ENCODE data around the gene CDC25A.
A peak's percentile ranks its signal among the peaks of the same experiment; 100 is the strongest.

CDC25A gene

GRCh38 chr3:48188266-48189201 is at the start of gene CDC25A:
Gene CDC25A (minus strand): TSS chr3:48188417. CDS start chr3:48187947, 470 bp downstream.
- DNase-seq (ENCODE audit: low read depth) = peak; percentile 99
- TF ChIP-seq CTCF (IDR thresholded peaks at IDR 0.05; ENCODE audit: insufficient read depth, low read depth, low read length, missing control alignments) = no peak
- H3K4me3 ChIP-seq (ENCODE audit: low read depth, low read length) = peak within 1 kb of the TSS; percentile 83

GRCh38 chr3:48236531-48236930 is 48.3 kb upstream of the CDC25A start:
- no peak for DNase-seq (ENCODE audit: low read depth)
- no peak overlapping the region for H3K4me3 ChIP-seq (ENCODE audit: low read depth, low read length)
- no peak for TF ChIP-seq CTCF (IDR thresholded peaks at IDR 0.05; ENCODE audit: insufficient read depth, low read depth, low read length, missing control alignments)

GRCh38 chr3:48233542-48233941 is 45.3 kb upstream of the CDC25A start:
- no peak for TF ChIP-seq CTCF (IDR thresholded peaks at IDR 0.05; ENCODE audit: insufficient read depth, low read depth, low read length, missing control alignments)
- no peak overlapping the region for H3K4me3 ChIP-seq (ENCODE audit: low read depth, low read length)
- no peak for DNase-seq (ENCODE audit: low read depth)

DNA sequence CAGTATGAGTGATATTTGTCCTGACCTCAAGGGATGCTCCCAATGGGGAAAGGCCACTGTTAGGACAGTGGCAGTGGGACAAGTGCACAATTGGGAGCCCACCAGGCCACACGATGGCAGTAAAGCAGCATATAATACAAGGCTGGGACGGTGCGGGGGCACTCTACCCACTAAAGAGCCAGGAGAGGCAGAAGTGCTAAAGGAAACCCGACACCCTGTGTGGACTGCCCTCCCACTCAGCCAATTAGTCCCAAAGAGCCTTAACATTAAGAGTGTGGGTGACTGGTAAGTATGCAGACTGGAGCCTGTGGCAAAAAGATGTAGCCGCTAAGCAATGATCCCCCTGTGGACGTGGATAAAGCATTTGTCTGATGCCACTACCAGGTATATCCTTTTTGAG is 44.5 kb upstream of the CDC25A start:
- peak; percentile 80 for DNase-seq (ENCODE audit: low read depth)

DNA sequence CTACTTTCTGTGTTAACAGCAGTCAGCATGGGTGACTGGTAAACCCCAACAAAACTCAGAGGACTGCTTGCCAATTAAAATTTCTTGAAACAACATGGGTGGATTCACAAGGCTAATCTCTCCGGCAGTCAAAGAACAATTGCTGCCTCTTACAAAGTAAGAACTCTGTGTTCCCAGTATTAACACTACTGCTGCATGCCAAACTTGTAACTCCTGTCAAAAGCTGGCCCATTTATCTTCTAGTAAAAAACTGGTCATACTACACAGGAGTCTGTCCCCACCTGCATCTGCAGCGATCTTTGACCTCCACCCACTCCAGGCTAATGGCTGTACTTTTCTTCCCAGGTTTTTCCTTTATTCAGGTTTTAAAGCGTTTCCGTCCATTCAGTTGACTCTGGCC is 44.0 kb upstream of the CDC25A start:
- H3K4me3 ChIP-seq (ENCODE audit: low read depth, low read length) = no peak overlapping the region
- no peak for DNase-seq (ENCODE audit: low read depth)
- TF ChIP-seq CTCF (IDR thresholded peaks at IDR 0.05; ENCODE audit: insufficient read depth, low read depth, low read length, missing control alignments) = no peak

More for the DNA sequence above, 44.5 kb upstream of the CDC25A start:
- no peak overlapping the region; the same call in 1 of the 2 replicates for H3K4me3 ChIP-seq (ENCODE audit: low read depth, low read length)
- peak; percentile 64 for TF ChIP-seq CTCF (IDR thresholded peaks at IDR 0.05; ENCODE audit: insufficient read depth, low read depth, low read length, missing control alignments)

DNA sequence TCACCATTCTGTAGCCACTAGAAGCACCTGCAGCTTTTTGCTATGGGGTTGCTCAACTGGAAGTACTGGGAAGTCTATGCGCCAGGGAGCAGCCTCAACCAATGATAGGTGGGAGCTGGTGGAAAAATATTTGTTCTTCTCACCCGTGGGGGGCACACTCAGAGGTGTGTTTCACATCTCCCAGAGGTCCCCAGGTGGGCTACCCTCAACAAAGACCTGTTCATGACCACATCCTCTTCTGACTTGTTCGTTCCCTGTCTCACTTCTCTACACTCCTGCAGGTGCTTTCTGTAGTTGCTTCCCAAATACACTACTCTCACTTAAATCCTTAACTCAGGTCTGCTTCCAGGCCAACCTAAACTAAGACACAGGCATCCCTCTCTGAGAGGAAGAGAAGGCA is 38.7 kb upstream of the CDC25A start:
- DNase-seq (ENCODE audit: low read depth) = peak; percentile 20
- no peak overlapping the region for H3K4me3 ChIP-seq (ENCODE audit: low read depth, low read length)
- TF ChIP-seq CTCF (IDR thresholded peaks at IDR 0.05; ENCODE audit: insufficient read depth, low read depth, low read length, missing control alignments) = no peak

All from GM12865 (cell line).